ENCODE data around the gene CYP39A1. TPM values are rescaled to one million over a fixed set of nuclear protein-coding genes. Genes with fewer than 3 reads are reported as not detected.
A peak's percentile ranks its signal among the peaks of the same experiment; 100 is the strongest.

Gene CYP39A1
- total RNA-seq, 4 donors from 2014 or later, result 1.6 to 10.2 (median 2.3) TPM; not detected in 1

DNA sequence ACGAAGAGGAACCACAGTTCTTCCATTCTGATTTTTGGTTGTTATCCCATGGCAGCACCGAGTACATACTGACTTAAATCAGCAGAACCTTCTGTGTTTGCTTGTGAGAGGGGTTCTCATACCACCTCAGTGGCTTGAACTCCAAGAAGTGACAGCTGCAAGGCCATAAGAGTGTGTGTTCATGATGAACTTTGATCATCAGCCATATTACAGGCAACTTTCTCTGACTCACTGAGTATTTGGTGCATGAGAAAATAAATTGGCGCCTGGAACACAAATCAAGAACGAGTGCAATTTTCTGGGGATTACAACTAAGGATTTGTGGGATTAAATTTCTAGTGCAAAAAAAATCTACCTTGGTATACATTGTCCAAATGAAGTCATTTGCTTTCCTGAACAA, 68.9 kb downstream of the CYP39A1 start:
- Histone ChIP-seq H3K36me3 (no peaks in the 10 kb centered on the region), H3K4me3 (no peak overlapping the region), H3K9me3 (no peaks in the 10 kb centered on the region), H3K4me1 (peaks cover 0 to 8% (median 3%) of the 10 kb centered on the region in 4 donors), H3K27me3 (no peaks in the 10 kb centered on the region), H3K27ac (peak overlapping the region in 3 of 4 donors; percentile 3 to 31 (median 25))
- in situ Hi-C loops (cut with MboI; ENCODE audit: low pct_ligation_motif_present in 1 of 4, low pct_unique_long_range_greater_than_20kb in 1 of 4, low sequenced_read_pairs in 3 of 4) (no loop called here), intact Hi-C loops (cut with DNase I; ENCODE audit: low total_unique reads) (no loop called here)
- 55 to 65% methylated on average over 3 to 4 of the region's 4 CpGs for WGBS, 2 donors (ENCODE audit: low coverage in 1 of 2)
- DNase-seq, result no peak
- TF ChIP-seq POLR2AphosphoS5 (IDR thresholded peaks at IDR 0.05) (no peak), EP300 (IDR thresholded peaks at IDR 0.05; ENCODE audit: low read depth) (no peak), POLR2A (IDR thresholded peaks at IDR 0.05) (no peak)
- TF ChIP-seq, protein P1, sequence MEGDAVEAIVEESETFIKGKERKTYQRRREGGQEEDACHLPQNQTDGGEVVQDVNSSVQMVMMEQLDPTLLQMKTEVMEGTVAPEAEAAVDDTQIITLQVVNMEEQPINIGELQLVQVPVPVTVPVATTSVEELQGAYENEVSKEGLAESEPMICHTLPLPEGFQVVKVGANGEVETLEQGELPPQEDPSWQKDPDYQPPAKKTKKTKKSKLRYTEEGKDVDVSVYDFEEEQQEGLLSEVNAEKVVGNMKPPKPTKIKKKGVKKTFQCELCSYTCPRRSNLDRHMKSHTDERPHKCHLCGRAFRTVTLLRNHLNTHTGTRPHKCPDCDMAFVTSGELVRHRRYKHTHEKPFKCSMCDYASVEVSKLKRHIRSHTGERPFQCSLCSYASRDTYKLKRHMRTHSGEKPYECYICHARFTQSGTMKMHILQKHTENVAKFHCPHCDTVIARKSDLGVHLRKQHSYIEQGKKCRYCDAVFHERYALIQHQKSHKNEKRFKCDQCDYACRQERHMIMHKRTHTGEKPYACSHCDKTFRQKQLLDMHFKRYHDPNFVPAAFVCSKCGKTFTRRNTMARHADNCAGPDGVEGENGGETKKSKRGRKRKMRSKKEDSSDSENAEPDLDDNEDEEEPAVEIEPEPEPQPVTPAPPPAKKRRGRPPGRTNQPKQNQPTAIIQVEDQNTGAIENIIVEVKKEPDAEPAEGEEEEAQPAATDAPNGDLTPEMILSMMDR (IDR thresholded peaks at IDR 0.05), result no peak

DNA sequence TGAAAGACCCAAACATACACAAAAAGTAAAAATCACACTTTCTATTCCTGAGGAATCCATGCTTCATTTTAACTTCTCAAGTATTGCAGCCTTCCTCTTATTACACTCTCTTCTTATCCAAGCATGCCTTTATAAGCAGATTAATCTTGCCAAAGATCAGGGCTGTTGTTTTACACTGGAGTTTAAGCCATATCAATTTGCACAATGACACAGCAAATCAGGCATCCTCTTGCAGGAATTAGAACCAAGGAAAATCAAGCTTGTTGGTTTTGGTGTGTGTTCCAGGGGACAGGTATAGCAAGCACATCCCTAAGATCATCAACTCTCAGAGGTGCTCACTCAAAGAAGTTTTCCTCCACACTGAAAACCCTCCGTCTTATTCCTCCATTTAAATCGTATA, 69.5 kb downstream of the CYP39A1 start:
- Histone ChIP-seq H3K27me3 (no peaks in the 10 kb centered on the region), H3K4me1 (peaks cover 0 to 8% (median 3%) of the 10 kb centered on the region in 4 donors), H3K27ac (peak overlapping the region in 3 of 4 donors; percentile 3 to 31 (median 25)), H3K9me3 (no peaks in the 10 kb centered on the region), H3K36me3 (no peaks in the 10 kb centered on the region), H3K4me3 (no peak overlapping the region)
- no peak for DNase-seq
- TF ChIP-seq POLR2A (IDR thresholded peaks at IDR 0.05), result no peak
- no peak for TF ChIP-seq EP300 (IDR thresholded peaks at IDR 0.05; ENCODE audit: low read depth)
- TF ChIP-seq POLR2AphosphoS5 (IDR thresholded peaks at IDR 0.05), result no peak
- TF ChIP-seq, protein P1 (IDR thresholded peaks at IDR 0.05), result no peak
- in situ Hi-C loops (cut with MboI; ENCODE audit: low pct_ligation_motif_present in 1 of 4, low pct_unique_long_range_greater_than_20kb in 1 of 4, low sequenced_read_pairs in 3 of 4), result no loop called here
- intact Hi-C loops (cut with DNase I; ENCODE audit: low total_unique reads), result no loop called here
- 86 to 91% methylated on average over 2 of the region's 2 CpGs for WGBS, 2 donors (ENCODE audit: low coverage in 1 of 2)

DNA sequence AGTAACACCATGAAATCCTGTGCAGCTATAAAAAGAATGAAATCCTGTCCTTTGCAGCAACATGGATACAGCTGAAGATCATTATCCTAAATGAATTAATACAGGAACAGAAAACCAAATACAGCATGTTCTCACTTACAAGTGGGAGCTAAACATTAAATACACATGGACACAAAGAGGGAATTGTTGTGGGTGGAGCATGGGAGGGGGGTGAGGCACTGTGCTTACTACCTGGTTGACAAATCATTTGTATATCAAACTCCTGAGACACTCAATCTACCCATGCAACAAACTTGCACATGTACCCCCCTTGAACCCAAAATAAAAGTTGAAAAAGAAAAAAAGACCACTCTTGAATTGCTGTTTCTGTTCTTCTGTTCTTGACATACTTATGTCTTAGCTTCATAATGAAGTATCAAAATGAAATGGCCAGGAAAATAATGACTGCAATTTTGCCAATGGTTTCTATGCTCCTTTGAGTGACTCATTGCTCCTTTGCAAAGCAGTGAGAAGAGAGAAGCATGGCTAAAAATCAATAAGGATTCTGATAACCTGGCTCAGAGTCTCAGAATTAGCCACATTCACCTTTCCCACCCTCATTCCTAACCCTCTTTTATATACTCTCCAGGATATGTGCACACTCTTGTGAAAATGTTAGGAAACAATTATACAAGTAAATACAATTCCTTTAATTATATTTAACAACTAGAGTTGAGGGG, 71.0 kb downstream of the CYP39A1 start:
- H3K36me3 ChIP-seq, result no peaks in the 10 kb centered on the region
- TF ChIP-seq EP300 (IDR thresholded peaks at IDR 0.05; ENCODE audit: low read depth) (no peak), POLR2AphosphoS5 (IDR thresholded peaks at IDR 0.05) (no peak)
- TF ChIP-seq, protein P1 (IDR thresholded peaks at IDR 0.05), result no peak
- intact Hi-C loops (cut with DNase I; ENCODE audit: low total_unique reads) (no loop called here), in situ Hi-C loops (cut with MboI; ENCODE audit: low pct_ligation_motif_present in 1 of 4, low pct_unique_long_range_greater_than_20kb in 1 of 4, low sequenced_read_pairs in 3 of 4) (no loop called here)
- no peaks in the 10 kb centered on the region for H3K27me3 ChIP-seq
- peaks cover 0 to 8% (median 3%) of the 10 kb centered on the region in 4 donors for H3K4me1 ChIP-seq
- no peak overlapping the region for H3K27ac ChIP-seq
- no peak for DNase-seq
- no peaks in the 10 kb centered on the region for H3K9me3 ChIP-seq
- H3K4me3 ChIP-seq, result no peak overlapping the region

DNA sequence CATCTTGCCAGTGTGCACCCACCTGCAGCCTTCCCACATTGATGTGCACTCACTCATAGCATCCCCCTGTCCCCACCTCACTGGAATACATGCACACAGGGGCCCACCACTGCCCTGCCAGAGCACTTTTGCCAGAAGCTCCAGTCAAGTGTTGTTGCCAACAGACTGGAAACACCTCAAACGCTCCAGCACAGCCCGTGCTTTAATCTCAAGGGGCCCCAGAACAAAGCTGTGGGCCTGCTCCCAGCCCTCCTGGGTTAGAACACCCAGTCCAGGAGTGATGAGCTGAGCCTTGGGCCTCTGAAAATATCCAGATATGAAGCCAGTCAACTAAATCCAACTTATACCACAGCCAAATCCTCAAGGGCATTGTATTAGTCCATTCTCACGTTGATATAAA, 77.1 kb downstream of the CYP39A1 start:
- intact Hi-C loops (cut with DNase I; ENCODE audit: low total_unique reads), result no loop called here
- no peak for TF ChIP-seq POLR2AphosphoS5 (IDR thresholded peaks at IDR 0.05)
- TF ChIP-seq POLR2A (IDR thresholded peaks at IDR 0.05), result no peak
- TF ChIP-seq, protein P1 (IDR thresholded peaks at IDR 0.05), result no peak
- TF ChIP-seq EP300 (IDR thresholded peaks at IDR 0.05; ENCODE audit: low read depth), result no peak

More for the DNA sequence above, 77.1 kb downstream of the CYP39A1 start:
- no peak overlapping the region for H3K27ac ChIP-seq
- in situ Hi-C loops (cut with MboI; ENCODE audit: low pct_ligation_motif_present in 1 of 4, low pct_unique_long_range_greater_than_20kb in 1 of 4, low sequenced_read_pairs in 3 of 4), result no loop called here
- H3K4me1 ChIP-seq, result no peaks in the 10 kb centered on the region
- H3K27me3 ChIP-seq, result no peaks in the 10 kb centered on the region
- H3K36me3 ChIP-seq, result no peaks in the 10 kb centered on the region
- DNase-seq, result no peak
- H3K9me3 ChIP-seq, result no peaks in the 10 kb centered on the region
- H3K4me3 ChIP-seq, result no peak overlapping the region
- WGBS, 2 donors (ENCODE audit: low coverage in 1 of 2), result 83 to 100% methylated on average over 1 to 3 of the region's 3 CpGs

Data from transverse colon (tissue), 4 donors.